GM18511 (cell line): ENCODE measurements around the gene NTNG1.
A peak's percentile ranks its signal among the peaks of the same experiment; 100 is the strongest.
"Not testable (repeated sequence)": the region's sequence is repeated elsewhere in the genome, so short reads cannot be mapped to it uniquely, and the experiment has no call there.

Experiments
- ATAC-seq: cut with Tn5 transposase; IDR thresholded peaks from one replicate; pipeline ENCODE4 v1.9.1; 2021; ENCODE audit warnings: mild to moderate bottlenecking, moderate library complexity; ENCODE audit not compliant: unreplicated experiment

NTNG1 gene

DNA sequence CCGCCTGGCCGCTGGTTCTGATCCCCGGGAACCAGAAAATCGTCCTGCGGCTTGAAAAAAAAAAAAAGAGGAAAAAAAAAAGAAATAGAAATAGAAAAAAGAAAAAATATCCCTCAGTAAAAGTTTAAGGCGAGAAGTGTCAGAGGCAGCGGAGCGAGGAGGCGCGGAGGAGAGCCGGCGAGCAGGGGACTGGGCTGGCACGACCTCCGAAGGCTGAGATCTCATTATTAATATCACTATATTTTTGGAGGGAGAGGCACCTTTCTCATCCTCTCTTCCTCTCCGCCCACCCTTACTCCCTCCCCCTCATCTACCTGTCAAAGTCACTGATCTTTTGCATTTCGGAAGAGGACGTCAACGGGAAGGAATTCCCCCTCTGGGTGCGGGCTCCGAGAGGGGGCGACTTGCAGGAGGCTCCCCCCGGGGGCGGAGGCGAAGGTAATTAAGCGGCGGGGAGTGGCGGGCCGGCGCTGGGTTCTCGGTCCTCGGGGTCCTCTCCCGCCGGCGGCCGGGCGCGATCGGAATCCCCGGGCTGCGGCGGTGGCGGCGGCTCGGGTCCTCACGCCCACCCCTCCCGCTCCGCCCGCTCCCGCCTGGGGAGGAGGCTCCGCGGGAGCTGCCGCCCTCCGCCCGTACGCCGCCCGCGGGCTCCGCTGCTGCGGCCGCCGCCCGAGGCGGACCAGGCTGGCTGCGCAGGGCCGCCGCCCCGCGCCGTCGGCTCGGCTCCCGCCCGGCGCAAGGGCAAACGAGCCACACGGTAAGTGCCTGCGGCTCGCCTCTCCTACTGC is at the start of gene NTNG1:
Gene NTNG1 (plus strand): TSS at position 337 of the 788 bp plus-strand sequence.
- ATAC-seq, result peak; percentile 50

DNA sequence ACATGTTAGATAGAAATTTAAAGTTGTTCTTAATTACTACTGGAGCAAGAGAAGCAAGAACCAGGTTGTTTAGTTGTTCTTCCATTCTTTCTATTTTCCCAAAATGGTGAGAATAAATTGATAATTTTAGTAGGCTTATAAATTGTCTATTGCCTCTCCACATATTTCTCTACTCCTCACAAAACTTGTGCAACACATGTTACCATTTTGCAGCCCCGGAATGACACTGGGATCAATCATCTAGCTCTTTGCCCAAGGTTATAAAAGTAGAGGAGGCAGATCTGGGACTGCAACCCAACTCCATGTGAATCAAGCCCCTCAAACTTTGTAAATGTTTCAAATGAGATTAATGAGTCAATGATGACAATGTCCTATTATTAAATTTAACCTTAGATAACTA is 49.4 kb upstream of the NTNG1 start:
- no peak for ATAC-seq

DNA sequence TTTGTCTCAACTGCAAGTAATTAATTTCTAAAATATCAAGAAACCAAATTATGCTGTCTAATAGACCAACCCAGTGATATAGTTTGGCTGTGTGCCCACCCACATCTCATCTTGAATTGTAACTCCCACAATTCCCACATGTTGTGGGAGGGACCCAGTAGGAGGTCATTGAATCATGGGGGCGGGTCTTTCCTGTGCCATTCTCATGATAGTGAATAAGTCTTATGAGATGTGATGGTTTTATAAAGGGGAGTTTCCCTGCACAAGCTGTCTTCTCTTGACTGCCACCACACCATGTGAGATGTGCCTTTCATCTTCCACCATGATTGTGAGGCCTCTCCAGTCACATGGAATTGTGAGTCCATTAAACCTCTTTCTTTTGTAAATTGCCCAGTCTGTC is 47.4 kb upstream of the NTNG1 start:
- ATAC-seq, result not testable (repeated sequence)

DNA sequence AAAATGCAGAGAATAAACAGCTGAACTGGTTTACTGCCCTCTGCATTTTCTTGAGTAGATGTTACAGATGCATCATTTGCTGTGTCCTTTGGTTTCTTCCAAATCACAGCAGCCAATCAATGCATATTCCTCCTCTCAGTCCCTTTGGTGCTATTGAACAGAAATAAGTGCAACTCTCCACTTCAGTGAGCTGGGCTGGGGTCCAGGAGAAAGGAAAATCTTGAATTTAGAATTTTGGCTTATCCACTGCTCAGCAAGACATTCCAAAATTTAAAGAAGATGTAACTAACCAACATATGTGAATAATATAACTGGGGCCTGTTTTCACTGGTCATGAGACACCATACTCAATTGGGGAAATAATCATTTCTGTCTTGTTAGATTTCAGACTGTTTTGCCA is 45.2 kb upstream of the NTNG1 start:
- ATAC-seq, result no peak

GRCh38 chr1:107096690-107097089 is 44.1 kb upstream of the NTNG1 start:
- no peak for ATAC-seq

GRCh38 chr1:107098961-107099360 is 41.9 kb upstream of the NTNG1 start:
- no peak for ATAC-seq

DNA sequence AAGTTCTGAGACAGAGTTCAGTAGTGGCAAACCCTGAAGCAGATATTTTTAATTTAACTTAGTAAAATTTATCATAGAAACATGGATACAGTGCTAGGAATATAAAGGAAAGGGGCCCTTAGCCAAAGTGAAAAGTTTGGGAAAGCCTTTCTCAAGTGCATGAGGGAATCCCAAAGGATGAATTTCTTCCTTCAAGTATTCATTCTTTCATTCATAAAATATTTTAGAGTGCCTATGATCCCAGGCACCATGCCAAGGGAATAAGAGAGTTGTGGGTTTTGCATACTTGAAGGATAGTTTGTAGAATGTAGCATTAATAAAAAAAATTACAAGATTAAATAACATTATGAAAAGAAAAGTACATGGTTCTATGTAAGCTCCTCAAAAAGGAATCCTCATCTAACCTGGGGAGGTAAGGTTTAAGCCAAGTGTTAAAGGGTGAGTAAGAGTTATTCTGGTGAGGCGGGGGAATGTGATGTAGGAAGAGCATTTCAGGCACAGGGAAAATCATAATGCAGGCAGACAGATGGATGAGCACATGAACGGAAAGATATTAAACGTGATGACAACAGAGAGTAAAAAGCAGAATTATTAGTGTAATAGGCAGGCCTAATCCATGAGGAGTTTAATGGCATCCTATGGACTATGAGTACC is 40.4 kb upstream of the NTNG1 start:
- ATAC-seq, result no peak

DNA sequence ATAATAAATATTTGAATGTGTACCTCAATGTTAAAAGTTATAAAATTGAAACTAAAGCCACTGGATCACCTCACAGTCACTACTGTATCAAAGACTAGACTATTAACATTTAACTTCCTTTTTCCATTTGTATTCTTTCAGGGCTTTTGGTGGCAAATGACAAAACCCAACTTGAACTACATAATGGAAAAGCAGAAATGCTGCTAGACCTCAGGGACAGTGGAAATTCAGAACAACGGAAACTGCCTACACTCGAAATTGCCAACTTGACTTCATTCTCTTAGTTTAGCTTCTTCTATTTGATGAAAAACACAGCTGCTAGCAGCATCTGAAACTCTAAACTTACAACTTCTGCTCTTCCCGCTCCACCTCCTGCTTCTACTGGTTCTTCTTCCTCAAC is 34.9 kb upstream of the NTNG1 start:
- no peak for ATAC-seq

- no peak for ATAC-seq
These were observed 30.5 kb upstream of the NTNG1 start for GRCh38 chr1:107110326-107110725.

DNA sequence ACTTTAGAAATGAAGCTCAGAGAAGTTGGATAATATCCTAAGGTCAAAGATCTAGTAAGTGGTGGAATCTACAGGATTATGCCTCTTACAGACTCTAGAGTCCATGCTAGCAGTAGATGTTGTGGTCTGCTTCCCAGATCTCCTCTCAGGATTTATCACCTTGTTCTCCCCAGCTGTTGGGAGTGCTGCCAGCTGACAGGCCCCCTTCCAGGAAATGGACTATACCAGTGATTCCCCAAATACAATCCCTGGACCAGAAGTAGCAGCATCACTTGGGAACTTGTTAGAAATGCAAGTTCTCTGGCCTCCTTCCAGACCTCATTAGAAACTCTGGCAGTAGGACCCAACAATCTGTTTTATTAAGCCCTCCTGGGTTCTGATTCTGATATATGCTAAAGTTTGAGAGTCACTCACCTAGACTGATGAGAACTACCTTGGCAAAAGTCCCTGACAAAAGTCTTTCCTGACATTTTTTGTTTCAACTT is 24.5 kb upstream of the NTNG1 start:
- ATAC-seq, result no peak

DNA sequence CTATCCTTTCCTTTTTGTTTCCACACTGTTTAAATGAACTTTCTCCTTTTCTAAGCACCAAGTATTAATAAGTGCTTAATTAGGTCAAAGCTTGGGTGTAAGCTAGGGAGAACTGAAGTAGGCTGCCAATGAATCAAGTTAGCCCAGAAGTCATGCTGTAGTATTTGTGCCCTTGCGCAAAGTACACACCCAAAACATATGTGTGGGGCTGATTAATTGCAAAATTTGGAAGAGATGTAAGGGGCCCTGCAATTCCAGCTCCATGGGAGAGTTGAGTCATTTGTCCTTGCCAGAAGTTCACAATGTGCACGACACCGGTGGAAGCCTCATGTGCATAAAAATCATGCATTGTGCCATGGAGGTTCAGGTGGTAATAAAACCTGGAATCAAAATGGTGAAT is 18.6 kb upstream of the NTNG1 start:
- no peak for ATAC-seq

GRCh38 chr1:107123741-107124140 is 17.1 kb upstream of the NTNG1 start:
- no peak for ATAC-seq

GRCh38 chr1:107124694-107125093 is 16.1 kb upstream of the NTNG1 start:
- ATAC-seq, result no peak

DNA sequence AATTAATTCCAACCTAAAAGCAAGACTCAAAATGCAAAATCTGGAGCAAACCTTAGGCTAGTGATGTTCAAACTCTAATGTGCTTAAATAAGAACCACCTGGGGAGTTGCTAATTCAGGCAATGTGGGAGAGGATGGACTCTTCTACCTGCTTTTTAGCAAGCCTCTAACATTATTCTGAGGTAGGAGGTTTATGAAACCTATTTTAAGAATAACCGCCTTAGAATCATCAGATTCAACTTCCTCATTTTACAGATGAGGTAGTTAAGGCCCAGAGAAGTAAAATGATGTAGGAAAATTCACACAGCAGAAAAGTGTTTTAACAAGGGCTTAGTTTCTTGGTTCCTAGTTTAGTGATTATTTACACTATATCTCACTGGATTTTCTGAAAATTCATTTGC is 8.6 kb upstream of the NTNG1 start:
- ATAC-seq, result peak; percentile 68

DNA sequence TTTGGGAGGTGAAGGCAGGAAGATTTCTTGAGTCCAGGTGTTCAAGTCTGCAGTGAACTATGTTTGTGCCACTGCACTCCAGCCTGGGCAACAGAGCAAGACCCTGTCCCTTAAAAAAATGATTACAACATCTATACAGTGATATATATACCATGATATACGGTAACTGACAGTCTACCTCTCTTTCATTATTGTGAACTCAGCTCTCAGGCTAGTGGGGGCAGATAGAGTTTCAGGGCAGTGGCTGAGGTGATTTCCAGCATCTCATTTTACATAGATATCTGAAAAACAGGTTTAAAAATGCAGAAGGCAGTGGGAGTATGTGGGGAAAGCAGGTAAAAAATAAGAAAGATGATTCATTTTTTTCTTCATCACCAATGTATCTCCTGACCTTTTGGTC is 8.1 kb upstream of the NTNG1 start:
- ATAC-seq, result peak; percentile 53

DNA sequence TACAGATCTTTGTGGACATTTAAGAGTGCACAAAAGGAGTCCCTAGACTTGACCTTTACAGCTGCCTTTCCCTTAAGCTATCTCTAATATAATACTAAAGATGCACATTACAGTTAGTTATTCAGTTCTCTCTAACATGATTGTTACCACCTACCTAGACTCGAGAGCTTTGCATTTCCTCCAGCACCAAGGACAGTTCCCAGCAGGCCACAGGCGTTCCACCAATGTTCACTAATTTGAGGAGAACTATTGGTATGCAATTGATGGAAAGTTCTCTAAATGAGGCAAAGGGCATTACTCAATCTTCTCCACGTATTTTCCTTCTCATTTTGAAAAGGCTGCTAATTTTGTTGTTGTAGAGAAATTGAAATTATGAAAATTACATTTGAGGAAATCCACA is 5.4 kb upstream of the NTNG1 start:
- no peak for ATAC-seq

DNA sequence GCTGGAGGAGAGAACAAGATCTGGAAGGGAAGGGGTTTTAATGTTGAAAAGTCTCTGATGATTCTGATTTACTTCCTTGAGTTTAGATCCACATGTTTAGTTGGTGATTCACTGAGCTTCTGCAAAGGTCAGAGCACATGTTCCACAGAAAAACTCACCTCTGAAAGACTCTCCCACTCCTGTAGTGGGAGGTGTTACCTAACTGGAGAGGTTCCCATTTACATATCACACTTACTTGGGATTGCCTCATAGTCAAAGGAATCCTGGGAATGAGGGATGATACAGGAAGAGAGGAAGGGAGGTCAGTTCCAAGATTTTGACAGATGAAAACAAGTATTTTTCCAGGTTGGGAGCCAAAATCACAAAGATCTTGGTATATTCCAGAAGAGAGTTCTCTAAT is 2.7 kb upstream of the NTNG1 start:
- no peak for ATAC-seq

DNA sequence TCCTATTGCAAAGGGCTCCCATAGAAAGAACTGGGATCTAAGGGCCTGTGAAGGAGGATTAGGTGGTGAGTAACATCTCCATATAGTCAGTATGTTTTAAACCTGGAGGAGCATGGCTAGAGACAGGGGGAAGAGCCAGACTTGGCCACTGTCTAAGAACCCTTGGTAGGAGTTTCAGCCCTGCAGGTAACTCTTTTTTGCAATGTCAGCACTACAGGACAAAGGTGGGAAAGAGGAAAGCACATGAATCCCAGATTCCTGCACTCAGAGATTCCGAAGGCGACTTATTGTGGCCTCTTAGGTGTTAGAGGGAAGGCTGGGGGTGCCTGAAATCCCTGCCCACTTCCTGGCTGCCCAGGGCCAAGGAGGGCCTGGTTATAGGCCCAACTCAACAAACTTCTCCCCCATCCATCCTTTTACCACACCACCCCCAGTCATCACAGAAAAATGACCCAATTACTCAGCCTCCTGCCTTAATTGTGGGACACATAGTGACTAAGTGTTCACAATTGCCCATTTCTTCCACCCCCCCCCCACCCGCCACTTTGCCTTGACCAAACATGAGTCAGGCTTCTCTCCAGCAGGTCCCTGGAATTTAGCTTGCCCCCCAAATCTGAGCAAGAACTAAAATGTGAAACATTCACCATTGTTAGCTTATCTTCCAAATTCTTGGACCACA is 1.9 kb upstream of the NTNG1 start:
- no peak for ATAC-seq

DNA sequence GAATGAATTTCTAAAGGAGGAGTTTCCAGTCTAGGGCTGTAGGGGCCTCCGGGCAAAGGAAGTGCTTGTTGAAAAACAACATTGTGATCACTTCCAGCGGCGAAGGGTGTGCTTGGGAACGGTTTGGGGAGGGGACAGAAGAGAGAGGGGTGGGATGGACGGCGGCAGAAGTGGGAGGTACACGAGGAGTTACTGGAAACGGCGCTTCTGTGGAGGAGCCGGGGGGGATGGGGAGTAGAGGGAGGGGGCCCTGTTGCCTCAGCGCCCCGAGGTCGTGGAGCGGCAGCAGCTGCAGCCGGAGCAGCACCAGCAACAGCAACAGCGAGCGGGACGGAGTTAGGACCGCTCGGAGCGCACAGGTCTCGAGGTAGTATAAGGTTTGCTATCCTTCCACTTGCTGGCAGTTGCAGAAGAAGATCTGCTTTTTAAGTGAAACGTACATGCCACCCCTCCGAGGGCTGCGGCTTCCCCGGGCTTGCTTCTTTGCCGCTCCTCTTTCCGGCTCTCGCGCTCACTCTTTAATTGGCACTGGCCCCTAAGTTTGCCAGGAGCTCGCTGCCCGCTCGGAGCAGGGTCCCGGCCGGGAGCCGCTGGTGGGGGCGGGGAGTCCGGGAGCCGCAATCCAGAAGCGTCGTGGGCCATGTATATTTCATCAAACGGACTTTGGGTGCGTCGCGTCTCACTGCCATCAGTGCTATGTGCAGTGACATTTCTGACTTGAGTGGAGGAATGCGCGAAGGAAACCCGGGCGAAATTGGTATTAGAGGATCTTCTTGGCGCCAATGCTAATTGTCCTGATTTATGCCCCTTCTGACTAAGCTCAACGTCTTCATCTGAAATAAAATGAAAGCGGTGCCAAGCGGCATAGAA is 771 bp upstream of the NTNG1 start:
- ATAC-seq, result peak; percentile 41

DNA sequence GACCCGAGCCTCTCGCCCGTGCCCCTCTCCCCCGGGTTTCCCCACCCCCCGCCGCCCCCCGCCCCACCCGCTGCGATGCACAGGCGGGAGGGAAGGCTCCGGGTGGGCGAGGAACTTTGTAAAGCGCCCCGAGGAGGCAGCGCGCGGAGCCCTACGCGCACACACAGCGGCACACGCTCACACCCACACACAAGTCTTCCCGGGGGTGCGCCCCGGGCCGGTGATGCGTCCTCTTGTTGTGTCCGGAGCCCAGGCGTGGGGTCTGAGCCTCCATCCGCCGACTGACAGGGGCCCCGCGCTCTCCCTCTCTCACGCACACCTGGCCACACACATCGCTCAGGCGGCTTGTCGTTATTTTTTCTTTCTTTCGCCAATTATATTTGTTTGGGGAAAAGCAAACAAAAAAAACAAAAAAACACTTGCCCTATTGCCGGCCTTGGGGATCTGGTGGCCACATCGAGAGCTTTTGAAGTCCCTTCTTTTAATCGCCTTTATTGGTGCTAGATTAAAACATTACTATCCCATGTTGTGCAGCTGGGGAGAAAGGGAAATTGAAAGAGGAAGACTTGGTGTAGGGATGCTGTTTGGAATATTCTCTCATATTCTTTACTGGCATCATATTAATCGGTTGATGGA is 770 bp downstream of the NTNG1 start:
- peak; percentile 51 for ATAC-seq
